ENCODE measurements around the gene GIPC3. TPM values are rescaled to one million over a fixed set of nuclear protein-coding genes. Genes with fewer than 3 reads are reported as not detected.

Gene GIPC3
- total and polyA plus RNA-seq, 2 experiments from 2014 or later, result 0.48 to 0.59 TPM

DNA sequence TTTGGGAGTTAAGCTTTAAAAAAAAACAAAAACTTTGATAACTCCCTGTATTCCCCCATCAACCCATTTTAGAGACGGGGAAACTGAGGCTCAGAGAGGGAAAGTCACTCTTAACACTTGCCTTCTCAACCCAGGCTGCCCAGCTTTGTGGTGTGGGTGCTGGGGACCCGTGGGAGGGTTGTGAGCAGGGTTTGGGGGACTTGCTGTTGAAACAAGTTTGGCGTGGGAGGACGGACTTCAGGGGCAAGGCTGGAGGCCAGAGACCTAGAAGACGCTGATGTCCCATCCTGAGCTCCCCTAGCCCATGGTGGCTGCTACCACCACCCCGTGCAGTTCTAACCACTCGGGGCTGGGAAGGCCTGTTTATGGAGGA lies 42.1 kb downstream of the GIPC3 start:
- ATAC-seq (no peak), DNase-seq (ENCODE audit: low spot score) (no peak)
- Histone ChIP-seq H3K9me2 (ENCODE audit: insufficient read depth) (no peaks in the 10 kb centered on the region), H3K4me2 (no peak overlapping the region), H3K4me1 (ENCODE audit: insufficient read depth) (peaks cover 9% of the 10 kb centered on the region; the same call in 1 of the 2 replicates), H3K27me3 (ENCODE audit: insufficient read depth) (no peaks in the 10 kb centered on the region), H3K79me2 (replicated peaks; ENCODE audit: insufficient read depth) (peaks cover 23% of the 10 kb centered on the region), H4K20me1 (replicated peaks; ENCODE audit: insufficient read depth) (peaks cover 16% of the 10 kb centered on the region), H3K36me3 (ENCODE audit: insufficient read depth) (no peaks in the 10 kb centered on the region), H3K27ac (ENCODE audit: low read depth) (no peak overlapping the region), H3F3A (replicated peaks; ENCODE audit: low read depth) (peaks cover 5% of the 10 kb centered on the region; the same call in 1 of the 2 replicates), H3K4me3 (0 out of 2 replicates have a peak overlapping the region, but pooled peaks have one; percentile 27), H2AFZ (no peak overlapping the region; the same call in 1 of the 2 replicates)
- no peaks in the 10 kb centered on the region for H3K9me3 Mint-ChIP-seq
- peaks cover 13% of the 10 kb centered on the region for H3K4me1 Mint-ChIP-seq
- TF ChIP-seq, protein P1, sequence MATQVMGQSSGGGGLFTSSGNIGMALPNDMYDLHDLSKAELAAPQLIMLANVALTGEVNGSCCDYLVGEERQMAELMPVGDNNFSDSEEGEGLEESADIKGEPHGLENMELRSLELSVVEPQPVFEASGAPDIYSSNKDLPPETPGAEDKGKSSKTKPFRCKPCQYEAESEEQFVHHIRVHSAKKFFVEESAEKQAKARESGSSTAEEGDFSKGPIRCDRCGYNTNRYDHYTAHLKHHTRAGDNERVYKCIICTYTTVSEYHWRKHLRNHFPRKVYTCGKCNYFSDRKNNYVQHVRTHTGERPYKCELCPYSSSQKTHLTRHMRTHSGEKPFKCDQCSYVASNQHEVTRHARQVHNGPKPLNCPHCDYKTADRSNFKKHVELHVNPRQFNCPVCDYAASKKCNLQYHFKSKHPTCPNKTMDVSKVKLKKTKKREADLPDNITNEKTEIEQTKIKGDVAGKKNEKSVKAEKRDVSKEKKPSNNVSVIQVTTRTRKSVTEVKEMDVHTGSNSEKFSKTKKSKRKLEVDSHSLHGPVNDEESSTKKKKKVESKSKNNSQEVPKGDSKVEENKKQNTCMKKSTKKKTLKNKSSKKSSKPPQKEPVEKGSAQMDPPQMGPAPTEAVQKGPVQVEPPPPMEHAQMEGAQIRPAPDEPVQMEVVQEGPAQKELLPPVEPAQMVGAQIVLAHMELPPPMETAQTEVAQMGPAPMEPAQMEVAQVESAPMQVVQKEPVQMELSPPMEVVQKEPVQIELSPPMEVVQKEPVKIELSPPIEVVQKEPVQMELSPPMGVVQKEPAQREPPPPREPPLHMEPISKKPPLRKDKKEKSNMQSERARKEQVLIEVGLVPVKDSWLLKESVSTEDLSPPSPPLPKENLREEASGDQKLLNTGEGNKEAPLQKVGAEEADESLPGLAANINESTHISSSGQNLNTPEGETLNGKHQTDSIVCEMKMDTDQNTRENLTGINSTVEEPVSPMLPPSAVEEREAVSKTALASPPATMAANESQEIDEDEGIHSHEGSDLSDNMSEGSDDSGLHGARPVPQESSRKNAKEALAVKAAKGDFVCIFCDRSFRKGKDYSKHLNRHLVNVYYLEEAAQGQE (IDR thresholded peaks at IDR 0.05; ENCODE audit: unreplicated experiment), result no peak
- TF ChIP-seq ZNF114 (CRISPR knock-in tag; IDR thresholded peaks at IDR 0.05) (no peak), ZNF331 (CRISPR knock-in tag; IDR thresholded peaks at IDR 0.05; ENCODE audit: low read depth) (no peak), CREB1 (CRISPR knock-in tag; IDR thresholded peaks at IDR 0.05; ENCODE audit: low read depth) (no peak), NANOG (IDR thresholded peaks at IDR 0.05; ENCODE audit: borderline replicate concordance) (no peak), STAT1 (IDR thresholded peaks at IDR 0.05; ENCODE audit: unreplicated experiment) (no peak), POLR2AphosphoS5 (IDR thresholded peaks at IDR 0.05; ENCODE audit: low read depth) (no peak), JUNB (IDR thresholded peaks at IDR 0.05; ENCODE audit: unreplicated experiment) (no peak), EZH2 (IDR thresholded peaks at IDR 0.05; ENCODE audit: low read depth, unreplicated experiment) (no peak), EZH2phosphoT487 (IDR thresholded peaks at IDR 0.05; ENCODE audit: unreplicated experiment) (no peak)
- TF ChIP-seq, protein P2, sequence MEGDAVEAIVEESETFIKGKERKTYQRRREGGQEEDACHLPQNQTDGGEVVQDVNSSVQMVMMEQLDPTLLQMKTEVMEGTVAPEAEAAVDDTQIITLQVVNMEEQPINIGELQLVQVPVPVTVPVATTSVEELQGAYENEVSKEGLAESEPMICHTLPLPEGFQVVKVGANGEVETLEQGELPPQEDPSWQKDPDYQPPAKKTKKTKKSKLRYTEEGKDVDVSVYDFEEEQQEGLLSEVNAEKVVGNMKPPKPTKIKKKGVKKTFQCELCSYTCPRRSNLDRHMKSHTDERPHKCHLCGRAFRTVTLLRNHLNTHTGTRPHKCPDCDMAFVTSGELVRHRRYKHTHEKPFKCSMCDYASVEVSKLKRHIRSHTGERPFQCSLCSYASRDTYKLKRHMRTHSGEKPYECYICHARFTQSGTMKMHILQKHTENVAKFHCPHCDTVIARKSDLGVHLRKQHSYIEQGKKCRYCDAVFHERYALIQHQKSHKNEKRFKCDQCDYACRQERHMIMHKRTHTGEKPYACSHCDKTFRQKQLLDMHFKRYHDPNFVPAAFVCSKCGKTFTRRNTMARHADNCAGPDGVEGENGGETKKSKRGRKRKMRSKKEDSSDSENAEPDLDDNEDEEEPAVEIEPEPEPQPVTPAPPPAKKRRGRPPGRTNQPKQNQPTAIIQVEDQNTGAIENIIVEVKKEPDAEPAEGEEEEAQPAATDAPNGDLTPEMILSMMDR (conservative IDR thresholded peaks at IDR 0.05; ENCODE audit: low read depth in 2 of 2), result no peak
- TF ChIP-seq, protein P3, sequence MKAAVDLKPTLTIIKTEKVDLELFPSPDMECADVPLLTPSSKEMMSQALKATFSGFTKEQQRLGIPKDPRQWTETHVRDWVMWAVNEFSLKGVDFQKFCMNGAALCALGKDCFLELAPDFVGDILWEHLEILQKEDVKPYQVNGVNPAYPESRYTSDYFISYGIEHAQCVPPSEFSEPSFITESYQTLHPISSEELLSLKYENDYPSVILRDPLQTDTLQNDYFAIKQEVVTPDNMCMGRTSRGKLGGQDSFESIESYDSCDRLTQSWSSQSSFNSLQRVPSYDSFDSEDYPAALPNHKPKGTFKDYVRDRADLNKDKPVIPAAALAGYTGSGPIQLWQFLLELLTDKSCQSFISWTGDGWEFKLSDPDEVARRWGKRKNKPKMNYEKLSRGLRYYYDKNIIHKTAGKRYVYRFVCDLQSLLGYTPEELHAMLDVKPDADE (IDR thresholded peaks at IDR 0.05), result no peak
- TF ChIP-seq, protein P4, sequence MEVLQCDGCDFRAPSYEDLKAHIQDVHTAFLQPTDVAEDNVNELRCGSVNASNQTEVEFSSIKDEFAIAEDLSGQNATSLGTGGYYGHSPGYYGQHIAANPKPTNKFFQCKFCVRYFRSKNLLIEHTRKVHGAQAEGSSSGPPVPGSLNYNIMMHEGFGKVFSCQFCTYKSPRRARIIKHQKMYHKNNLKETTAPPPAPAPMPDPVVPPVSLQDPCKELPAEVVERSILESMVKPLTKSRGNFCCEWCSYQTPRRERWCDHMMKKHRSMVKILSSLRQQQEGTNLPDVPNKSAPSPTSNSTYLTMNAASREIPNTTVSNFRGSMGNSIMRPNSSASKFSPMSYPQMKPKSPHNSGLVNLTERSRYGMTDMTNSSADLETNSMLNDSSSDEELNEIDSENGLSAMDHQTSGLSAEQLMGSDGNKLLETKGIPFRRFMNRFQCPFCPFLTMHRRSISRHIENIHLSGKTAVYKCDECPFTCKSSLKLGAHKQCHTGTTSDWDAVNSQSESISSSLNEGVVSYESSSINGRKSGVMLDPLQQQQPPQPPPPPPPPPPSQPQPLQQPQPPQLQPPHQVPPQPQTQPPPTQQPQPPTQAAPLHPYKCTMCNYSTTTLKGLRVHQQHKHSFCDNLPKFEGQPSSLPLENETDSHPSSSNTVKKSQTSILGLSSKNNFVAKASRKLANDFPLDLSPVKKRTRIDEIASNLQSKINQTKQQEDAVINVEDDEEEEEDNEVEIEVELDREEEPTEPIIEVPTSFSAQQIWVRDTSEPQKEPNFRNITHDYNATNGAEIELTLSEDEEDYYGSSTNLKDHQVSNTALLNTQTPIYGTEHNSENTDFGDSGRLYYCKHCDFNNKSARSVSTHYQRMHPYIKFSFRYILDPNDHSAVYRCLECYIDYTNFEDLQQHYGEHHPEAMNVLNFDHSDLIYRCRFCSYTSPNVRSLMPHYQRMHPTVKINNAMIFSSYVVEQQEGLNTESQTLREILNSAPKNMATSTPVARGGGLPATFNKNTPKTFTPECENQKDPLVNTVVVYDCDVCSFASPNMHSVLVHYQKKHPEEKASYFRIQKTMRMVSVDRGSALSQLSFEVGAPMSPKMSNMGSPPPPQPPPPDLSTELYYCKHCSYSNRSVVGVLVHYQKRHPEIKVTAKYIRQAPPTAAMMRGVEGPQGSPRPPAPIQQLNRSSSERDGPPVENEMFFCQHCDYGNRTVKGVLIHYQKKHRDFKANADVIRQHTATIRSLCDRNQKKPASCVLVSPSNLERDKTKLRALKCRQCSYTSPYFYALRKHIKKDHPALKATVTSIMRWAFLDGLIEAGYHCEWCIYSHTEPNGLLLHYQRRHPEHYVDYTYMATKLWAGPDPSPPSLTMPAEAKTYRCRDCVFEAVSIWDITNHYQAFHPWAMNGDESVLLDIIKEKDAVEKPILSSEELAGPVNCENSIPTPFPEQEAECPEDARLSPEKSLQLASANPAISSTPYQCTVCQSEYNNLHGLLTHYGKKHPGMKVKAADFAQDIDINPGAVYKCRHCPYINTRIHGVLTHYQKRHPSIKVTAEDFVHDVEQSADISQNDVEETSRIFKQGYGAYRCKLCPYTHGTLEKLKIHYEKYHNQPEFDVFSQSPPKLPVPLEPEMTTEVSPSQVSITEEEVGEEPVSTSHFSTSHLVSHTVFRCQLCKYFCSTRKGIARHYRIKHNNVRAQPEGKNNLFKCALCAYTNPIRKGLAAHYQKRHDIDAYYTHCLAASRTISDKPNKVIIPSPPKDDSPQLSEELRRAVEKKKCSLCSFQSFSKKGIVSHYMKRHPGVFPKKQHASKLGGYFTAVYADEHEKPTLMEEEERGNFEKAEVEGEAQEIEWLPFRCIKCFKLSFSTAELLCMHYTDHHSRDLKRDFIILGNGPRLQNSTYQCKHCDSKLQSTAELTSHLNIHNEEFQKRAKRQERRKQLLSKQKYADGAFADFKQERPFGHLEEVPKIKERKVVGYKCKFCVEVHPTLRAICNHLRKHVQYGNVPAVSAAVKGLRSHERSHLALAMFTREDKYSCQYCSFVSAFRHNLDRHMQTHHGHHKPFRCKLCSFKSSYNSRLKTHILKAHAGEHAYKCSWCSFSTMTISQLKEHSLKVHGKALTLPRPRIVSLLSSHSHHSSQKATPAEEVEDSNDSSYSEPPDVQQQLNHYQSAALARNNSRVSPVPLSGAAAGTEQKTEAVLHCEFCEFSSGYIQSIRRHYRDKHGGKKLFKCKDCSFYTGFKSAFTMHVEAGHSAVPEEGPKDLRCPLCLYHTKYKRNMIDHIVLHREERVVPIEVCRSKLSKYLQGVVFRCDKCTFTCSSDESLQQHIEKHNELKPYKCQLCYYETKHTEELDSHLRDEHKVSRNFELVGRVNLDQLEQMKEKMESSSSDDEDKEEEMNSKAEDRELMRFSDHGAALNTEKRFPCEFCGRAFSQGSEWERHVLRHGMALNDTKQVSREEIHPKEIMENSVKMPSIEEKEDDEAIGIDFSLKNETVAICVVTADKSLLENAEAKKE (CRISPR knock-in tag; IDR thresholded peaks at IDR 0.05), result no peak
- no peak overlapping the region for H3K27ac Mint-ChIP-seq
- peaks cover 5% of the 10 kb centered on the region for H3K36me3 Mint-ChIP-seq (ENCODE audit: low read depth)
- peak overlapping the region; percentile 90 for H3K4me3 Mint-ChIP-seq
- peaks cover 18% of the 10 kb centered on the region for H3K27me3 Mint-ChIP-seq (ENCODE audit: insufficient read depth, low read depth, poor library complexity)
